ENCODE measurements around the gene KANSL1. TPM values are rescaled to one million over a fixed set of nuclear protein-coding genes. Genes with fewer than 3 reads are reported as not detected.

Gene KANSL1
- total RNA-seq, 2 donors from 2014 or later, result 68.2 to 190 TPM

DNA sequence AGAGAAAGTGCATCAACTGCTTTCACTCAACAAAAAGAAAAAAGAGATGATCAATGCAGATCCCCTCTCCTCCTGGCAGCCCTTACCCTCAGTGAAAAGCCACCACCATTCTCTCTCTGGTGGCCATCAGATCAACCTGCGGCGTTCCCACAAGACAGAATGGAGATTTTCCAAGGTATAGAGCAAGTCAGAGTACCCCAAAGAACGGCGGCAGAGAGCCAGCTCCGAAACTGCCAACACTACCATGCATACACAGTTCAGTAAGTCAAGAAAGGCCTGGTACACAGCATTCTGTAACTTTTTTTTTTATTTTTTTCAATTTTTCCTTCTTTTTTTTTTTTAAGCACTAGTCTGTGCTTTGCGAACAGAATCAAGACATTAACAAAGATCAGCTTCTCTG is 163.6 kb downstream of the KANSL1 start:
- TF ChIP-seq CTCF (IDR thresholded peaks at IDR 0.05) (no peak), POLR2A (IDR thresholded peaks at IDR 0.05) (no peak)

DNA sequence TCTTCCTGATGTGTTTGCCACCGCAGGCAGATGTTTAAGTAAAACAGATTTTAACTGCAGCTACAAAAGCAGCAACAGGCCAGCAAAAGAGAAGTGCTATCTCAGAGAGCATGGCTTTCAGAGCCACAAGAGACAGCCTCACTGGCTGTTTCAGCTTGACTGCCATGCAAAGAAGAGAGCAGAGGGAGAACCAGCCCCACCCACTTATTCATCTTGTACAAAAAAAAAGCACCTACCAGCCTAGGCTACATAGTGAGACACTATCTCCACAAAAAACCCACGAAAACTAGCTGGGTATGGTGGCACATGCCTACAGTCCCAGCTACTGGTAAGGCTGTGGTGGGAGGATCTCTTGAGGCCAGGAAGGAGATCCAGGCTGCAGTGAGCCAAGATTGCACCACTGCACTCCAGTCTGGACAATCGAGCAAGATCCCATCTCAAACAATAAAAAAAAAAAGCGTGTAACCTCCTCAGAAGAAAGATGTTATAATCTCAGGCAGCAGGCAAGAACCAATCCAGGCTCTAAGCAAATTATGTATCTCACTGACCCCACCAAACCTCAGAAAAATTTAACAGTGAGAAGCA is 164.2 kb downstream of the KANSL1 start:
- intact Hi-C loops (cut with DNase I), result no loop called here
- H3K9me3 ChIP-seq, result no peaks in the 10 kb centered on the region
- 33 to 38% methylated on average over 4 of the region's 4 CpGs for WGBS, 2 donors
- H3K4me1 ChIP-seq, result peaks cover 90% of the 10 kb centered on the region
- ATAC-seq (no peak), DNase-seq (peak in 1 of 4 donors; percentile 23)
- no peak overlapping the region for H3K4me3 ChIP-seq
- no peak for TF ChIP-seq CTCF (IDR thresholded peaks at IDR 0.05)
- TF ChIP-seq POLR2A (IDR thresholded peaks at IDR 0.05), result no peak
- H3K27ac ChIP-seq, result peak overlapping the region in 3 of 4 donors; percentile 72 to 84 (median 82)
- no peaks in the 10 kb centered on the region for H3K27me3 ChIP-seq
- peaks cover 0 to 7% of the 10 kb centered on the region in 2 donors for H3K36me3 ChIP-seq (replicated peaks in 1 of 2; ENCODE audit: insufficient read depth in 1 of 2, low read depth in 2 of 2)

More for the DNA sequence above, 163.6 kb downstream of the KANSL1 start:
- peak overlapping the region in 3 of 4 donors; percentile 72 to 84 (median 82) for H3K27ac ChIP-seq
- peaks cover 0 to 7% of the 10 kb centered on the region in 2 donors for H3K36me3 ChIP-seq (replicated peaks in 1 of 2; ENCODE audit: insufficient read depth in 1 of 2, low read depth in 2 of 2)
- WGBS, 2 donors, result 40 to 49% methylated on average over 6 of the region's 6 CpGs
- H3K27me3 ChIP-seq, result no peaks in the 10 kb centered on the region
- DNase-seq (peak in 3 of 4 donors; percentile 42 to 76 (median 54)), ATAC-seq (no peak)
- intact Hi-C loops (cut with DNase I), result no loop called here
- H3K4me1 ChIP-seq, result peaks cover 90% of the 10 kb centered on the region
- no peak overlapping the region for H3K4me3 ChIP-seq
- H3K9me3 ChIP-seq, result no peaks in the 10 kb centered on the region

- no peaks in the 10 kb centered on the region for H3K27me3 ChIP-seq
- H3K9me3 ChIP-seq, result no peaks in the 10 kb centered on the region
- WGBS, 2 donors, result 58 to 66% methylated on average over 3 of the region's 3 CpGs
- ATAC-seq (no peak), DNase-seq (peak in 1 of 4 donors; percentile 7)
- H3K36me3 ChIP-seq (replicated peaks in 1 of 2; ENCODE audit: insufficient read depth in 1 of 2, low read depth in 2 of 2), result peaks cover 0 to 5% of the 10 kb centered on the region in 2 donors
- no peak for TF ChIP-seq CTCF (IDR thresholded peaks at IDR 0.05)
- TF ChIP-seq POLR2A (IDR thresholded peaks at IDR 0.05), result no peak
- intact Hi-C loops (cut with DNase I), result no loop called here
- H3K4me1 ChIP-seq, result peaks cover 90% of the 10 kb centered on the region
- peak overlapping the region; percentile 72 to 84 (median 80) for H3K27ac ChIP-seq
- H3K4me3 ChIP-seq, result no peak overlapping the region
Observed at GRCh38 chr17:46028374-46028773, 164.9 kb downstream of the KANSL1 start.

DNA sequence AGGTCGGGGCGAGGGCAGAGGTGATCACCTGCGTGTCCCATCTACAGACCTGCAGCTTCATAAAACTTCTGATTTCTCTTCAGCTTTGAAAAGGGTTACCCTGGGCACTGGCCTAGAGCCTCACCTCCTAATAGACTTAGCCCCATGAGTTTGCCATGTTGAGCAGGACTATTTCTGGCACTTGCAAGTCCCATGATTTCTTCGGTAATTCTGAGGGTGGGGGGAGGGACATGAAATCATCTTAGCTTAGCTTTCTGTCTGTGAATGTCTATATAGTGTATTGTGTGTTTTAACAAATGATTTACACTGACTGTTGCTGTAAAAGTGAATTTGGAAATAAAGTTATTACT is 165.3 kb downstream of the KANSL1 start:
- no peaks in the 10 kb centered on the region for H3K9me3 ChIP-seq
- 13 to 52% methylated on average over 4 of the region's 4 CpGs for WGBS, 2 donors
- ATAC-seq (peak; percentile 6), DNase-seq (no peak)
- TF ChIP-seq POLR2A (IDR thresholded peaks at IDR 0.05), result no peak
- TF ChIP-seq CTCF (IDR thresholded peaks at IDR 0.05), result no peak
- peaks cover 0 to 3% of the 10 kb centered on the region in 2 donors for H3K36me3 ChIP-seq (replicated peaks in 1 of 2; ENCODE audit: insufficient read depth in 1 of 2, low read depth in 2 of 2)
- intact Hi-C loops (cut with DNase I), result no loop called here
- H3K27me3 ChIP-seq, result no peaks in the 10 kb centered on the region
- H3K27ac ChIP-seq, result peak overlapping the region; percentile 72 to 84 (median 80)
- H3K4me1 ChIP-seq, result peaks cover 87% of the 10 kb centered on the region
- H3K4me3 ChIP-seq, result no peak overlapping the region
